ENCODE measurements around the gene RNF148. TPM values are rescaled to one million over a fixed set of nuclear protein-coding genes. Genes with fewer than 3 reads are reported as not detected.

The RNF148 gene
- polyA plus RNA-seq, 1 experiment = not detected

DNA sequence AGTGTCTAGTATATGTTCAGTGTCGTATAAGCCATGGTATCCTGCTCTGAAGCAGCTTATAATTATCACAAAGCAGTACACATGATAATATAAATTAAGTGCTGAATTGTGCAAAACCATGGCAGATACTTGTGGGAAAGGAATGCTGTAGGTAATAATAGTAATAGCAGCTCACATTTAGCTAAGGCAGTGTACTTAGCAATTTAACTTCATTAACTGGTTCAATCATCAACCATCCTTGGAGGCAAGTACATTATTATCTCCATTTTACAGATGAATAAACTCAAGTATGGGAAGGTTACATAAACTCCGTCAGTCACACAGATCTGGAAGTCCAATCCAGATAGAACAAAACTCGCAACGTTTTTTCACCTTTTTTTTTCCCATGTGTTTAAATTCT, 21.6 kb upstream of the RNF148 start:
- Histone ChIP-seq H3K36me3 (ENCODE audit: control insufficient read depth, insufficient read depth, low read length) (no peaks in the 10 kb centered on the region), H3K27me3 (ENCODE audit: control insufficient read depth, insufficient read depth, low read length) (no peaks in the 10 kb centered on the region), H3K4me3 (ENCODE audit: low read depth, low read length) (no peak overlapping the region)
- CTCF ChIA-PET = interaction anchor here (1.3 kb wide), 1 partner anchor 9 kb away, joined by 3 read pairs; no protein-coding TSS in a partner anchor
- TF ChIP-seq, protein P1, sequence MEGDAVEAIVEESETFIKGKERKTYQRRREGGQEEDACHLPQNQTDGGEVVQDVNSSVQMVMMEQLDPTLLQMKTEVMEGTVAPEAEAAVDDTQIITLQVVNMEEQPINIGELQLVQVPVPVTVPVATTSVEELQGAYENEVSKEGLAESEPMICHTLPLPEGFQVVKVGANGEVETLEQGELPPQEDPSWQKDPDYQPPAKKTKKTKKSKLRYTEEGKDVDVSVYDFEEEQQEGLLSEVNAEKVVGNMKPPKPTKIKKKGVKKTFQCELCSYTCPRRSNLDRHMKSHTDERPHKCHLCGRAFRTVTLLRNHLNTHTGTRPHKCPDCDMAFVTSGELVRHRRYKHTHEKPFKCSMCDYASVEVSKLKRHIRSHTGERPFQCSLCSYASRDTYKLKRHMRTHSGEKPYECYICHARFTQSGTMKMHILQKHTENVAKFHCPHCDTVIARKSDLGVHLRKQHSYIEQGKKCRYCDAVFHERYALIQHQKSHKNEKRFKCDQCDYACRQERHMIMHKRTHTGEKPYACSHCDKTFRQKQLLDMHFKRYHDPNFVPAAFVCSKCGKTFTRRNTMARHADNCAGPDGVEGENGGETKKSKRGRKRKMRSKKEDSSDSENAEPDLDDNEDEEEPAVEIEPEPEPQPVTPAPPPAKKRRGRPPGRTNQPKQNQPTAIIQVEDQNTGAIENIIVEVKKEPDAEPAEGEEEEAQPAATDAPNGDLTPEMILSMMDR (IDR thresholded peaks at IDR 0.05; ENCODE audit: insufficient read depth, low read depth, low read length) = no peak
- DNase-seq (ENCODE audit: low read depth) = no peak
- POLR2A ChIA-PET = no interaction called here

DNA sequence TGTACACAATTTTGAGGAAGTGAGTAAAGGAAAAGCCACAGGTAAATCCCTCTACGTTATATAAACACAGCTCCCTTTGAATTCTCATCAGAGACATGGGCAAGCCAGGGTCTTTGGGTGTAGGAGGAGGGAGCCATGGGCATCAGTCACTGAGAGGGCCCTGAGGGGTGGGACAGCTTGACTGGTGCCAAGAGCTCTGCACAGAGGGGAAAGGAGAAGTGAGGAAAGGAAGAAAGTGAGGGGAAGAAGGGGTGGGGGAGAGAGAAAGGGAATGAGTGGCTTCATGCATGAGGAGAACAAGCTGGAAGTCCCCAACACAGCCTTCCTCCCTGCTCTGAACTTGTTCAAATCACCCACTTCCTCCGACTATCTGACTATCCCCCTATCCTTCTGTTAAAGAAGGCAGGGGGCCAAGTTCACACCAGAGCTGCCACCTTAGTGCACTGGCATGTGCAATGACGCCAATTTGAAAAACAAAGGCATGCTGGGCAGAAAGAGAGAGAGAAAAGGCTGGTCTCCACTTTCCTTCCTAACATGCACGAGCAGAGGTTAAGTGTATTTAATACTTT, 16.4 kb upstream of the RNF148 start:
- CTCF ChIA-PET = no interaction called here

DNA sequence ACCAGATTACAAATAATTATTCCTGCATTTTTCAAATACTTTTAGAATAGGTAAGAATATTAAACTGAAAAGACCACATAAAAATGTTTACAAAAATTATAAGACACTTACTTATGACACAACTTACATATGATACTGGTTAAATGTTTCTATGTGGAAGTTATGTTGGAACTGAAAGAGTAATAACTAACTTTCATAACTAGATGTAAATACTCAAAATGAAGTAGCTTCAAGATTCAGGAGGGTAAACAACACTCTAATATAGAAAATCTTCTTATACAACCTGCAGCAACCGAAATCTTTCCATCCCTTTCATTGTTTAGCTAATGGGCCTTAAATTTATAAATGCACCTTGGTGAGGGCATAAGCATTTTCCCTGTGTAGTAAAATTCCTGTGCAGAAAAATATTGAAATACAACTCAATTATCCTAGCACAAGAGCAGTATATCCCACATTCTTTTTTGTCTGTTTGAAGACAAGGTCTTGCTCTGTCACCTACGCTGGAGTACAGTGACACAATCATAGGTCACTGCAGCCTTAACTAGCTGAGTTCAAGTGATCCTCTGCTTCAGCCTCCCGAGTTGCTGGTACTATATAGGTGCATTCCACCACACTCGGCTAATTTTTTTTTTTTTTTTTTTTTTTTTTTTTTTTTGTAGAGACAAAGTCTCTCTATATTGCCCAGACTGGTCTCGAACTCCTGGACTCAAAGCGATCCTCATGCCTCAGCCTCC, 14.8 kb upstream of the RNF148 start:
- TF ChIP-seq, protein P1 (IDR thresholded peaks at IDR 0.05; ENCODE audit: insufficient read depth, low read depth, low read length) = no peak
- Histone ChIP-seq H3K36me3 (ENCODE audit: control insufficient read depth, insufficient read depth, low read length) (no peaks in the 10 kb centered on the region), H3K4me3 (ENCODE audit: low read depth, low read length) (no peak overlapping the region), H3K27me3 (ENCODE audit: control insufficient read depth, insufficient read depth, low read length) (no peaks in the 10 kb centered on the region)
- DNase-seq (ENCODE audit: low read depth) = no peak
- ChIA-PET POLR2A (no interaction called here), CTCF (no interaction called here)

More for the DNA sequence above, 16.4 kb upstream of the RNF148 start:
- H3K4me3 ChIP-seq (ENCODE audit: low read depth, low read length) = no peak overlapping the region
- no peaks in the 10 kb centered on the region for H3K27me3 ChIP-seq (ENCODE audit: control insufficient read depth, insufficient read depth, low read length)
- DNase-seq (ENCODE audit: low read depth) = no peak
- TF ChIP-seq, protein P1 (IDR thresholded peaks at IDR 0.05; ENCODE audit: insufficient read depth, low read depth, low read length) = no peak
- no peaks in the 10 kb centered on the region for H3K36me3 ChIP-seq (ENCODE audit: control insufficient read depth, insufficient read depth, low read length)
- POLR2A ChIA-PET = no interaction called here

DNA sequence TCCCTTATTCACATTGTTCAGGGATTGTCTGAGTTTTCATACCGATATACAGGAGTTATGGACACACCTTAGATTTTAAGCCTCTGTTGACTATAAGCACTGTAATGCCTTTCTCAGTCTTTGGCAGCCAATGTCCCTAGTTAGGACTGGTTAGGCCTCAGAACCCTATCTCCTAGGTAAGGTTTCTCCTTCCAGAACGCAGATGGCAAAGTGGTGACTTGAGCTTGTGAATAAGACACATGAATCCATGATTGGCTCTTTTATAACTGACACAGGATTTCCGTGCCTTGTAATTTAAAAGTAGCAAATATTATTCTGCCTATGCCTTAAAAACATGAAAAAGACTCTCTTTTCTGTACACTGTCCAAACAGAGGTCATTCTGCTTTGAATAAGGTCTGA, 12.5 kb upstream of the RNF148 start:
- no peaks in the 10 kb centered on the region for H3K36me3 ChIP-seq (ENCODE audit: control insufficient read depth, insufficient read depth, low read length)
- H3K4me3 ChIP-seq (ENCODE audit: low read depth, low read length) = no peak overlapping the region
- CTCF ChIA-PET = no interaction called here
- TF ChIP-seq, protein P1 (IDR thresholded peaks at IDR 0.05; ENCODE audit: insufficient read depth, low read depth, low read length) = no peak
- DNase-seq (ENCODE audit: low read depth) = no peak
- H3K27me3 ChIP-seq (ENCODE audit: control insufficient read depth, insufficient read depth, low read length) = no peaks in the 10 kb centered on the region
- POLR2A ChIA-PET = no interaction called here

DNA sequence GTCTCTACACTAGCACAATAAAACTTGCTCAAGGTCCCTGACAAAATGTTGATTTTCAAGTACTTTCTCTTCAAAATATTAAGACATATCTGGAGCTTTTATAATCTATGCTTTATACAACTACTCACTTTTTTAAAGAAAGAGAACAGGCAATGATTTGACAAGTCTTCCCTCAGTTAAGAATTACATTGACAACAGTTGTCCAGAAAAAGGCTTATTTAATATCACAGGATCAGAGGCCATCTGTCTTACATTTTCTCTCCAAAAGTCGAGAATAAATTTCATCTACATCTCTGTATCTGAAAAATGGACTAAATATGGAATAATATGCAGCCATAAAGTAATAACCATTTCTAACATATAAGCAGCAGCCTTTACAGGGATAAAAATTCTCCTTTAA, 8.2 kb upstream of the RNF148 start:
- DNase-seq (ENCODE audit: low read depth) = no peak
- no peak overlapping the region for H3K4me3 ChIP-seq (ENCODE audit: low read depth, low read length)
- ChIA-PET POLR2A (no interaction called here), CTCF (no interaction called here)
- H3K27me3 ChIP-seq (ENCODE audit: control insufficient read depth, insufficient read depth, low read length) = no peaks in the 10 kb centered on the region
- H3K36me3 ChIP-seq (ENCODE audit: control insufficient read depth, insufficient read depth, low read length) = no peaks in the 10 kb centered on the region
- TF ChIP-seq, protein P1 (IDR thresholded peaks at IDR 0.05; ENCODE audit: insufficient read depth, low read depth, low read length) = no peak
